Neural cell (in vitro differentiated cells): ENCODE results near the gene EIF4H. TPM values are rescaled to one million over a fixed set of nuclear protein-coding genes. Genes with fewer than 3 reads are reported as not detected.

Experiments used
- H2AFZ ChIP-seq: fragments of 200-600, 300-800 bp; sonication (generic), shearing (Covaris generic); 2 replicates; pipeline ENCODE4 v1.6.0; 2014; ENCODE audit warnings: low read depth, mild to moderate bottlenecking, antibody characterized with exemption, low read length, moderate library complexity
- H3F3A ChIP-seq: fragments of 200-600 bp; shearing (Covaris generic); 2 replicates; pipeline ENCODE4 v1.6.1; 2016; ENCODE audit warnings: mild to moderate bottlenecking, moderate library complexity, mixed read lengths, antibody characterized with exemption, low read length; ENCODE audit not compliant: insufficient read depth, poor library complexity, severe bottlenecking
- H3K27ac ChIP-seq: fragments of 200-600, 300-800 bp; sonication (generic), shearing (Covaris generic); 2 replicates; pipeline ENCODE4 v1.5.1; 2014; ENCODE audit warnings: mild to moderate bottlenecking, low read length, moderate library complexity
- H3K27me3 ChIP-seq: fragments of 300-800, 200-600 bp; sonication (generic), shearing (Covaris generic); 2 replicates; pipeline ENCODE4 v1.6.0; 2014; ENCODE audit warnings: mild to moderate bottlenecking, low read depth, low read length, moderate library complexity; ENCODE audit not compliant: insufficient read depth
- H3K36me3 ChIP-seq: fragments of 300-800, 200-600 bp; sonication (generic), shearing (Covaris generic); 2 replicates; pipeline ENCODE4 v1.5.1; 2014; ENCODE audit warnings: mild to moderate bottlenecking, antibody characterized with exemption, low read length, moderate library complexity; ENCODE audit not compliant: insufficient read depth
- H3K4me2 ChIP-seq: fragments of 300-800, 200-600 bp; sonication (generic), shearing (Covaris generic); 2 replicates; pipeline ENCODE4 v1.6.0; 2014; ENCODE audit warnings: mild to moderate bottlenecking, low read length
- H3K4me3 ChIP-seq: fragments of 300-800, 200-600 bp; sonication (generic), shearing (Covaris generic); 2 replicates; pipeline ENCODE4 v1.5.1; 2014; ENCODE audit warnings: mild to moderate bottlenecking, low read length, moderate library complexity
- H3K79me2 ChIP-seq: fragments of 200-600 bp; shearing (Covaris generic); replicated peaks from 2 replicates; pipeline ENCODE4 v1.6.0; 2014; ENCODE audit warnings: mild to moderate bottlenecking, low read length, moderate library complexity; ENCODE audit not compliant: insufficient read depth
- H3K9ac ChIP-seq: fragments of 300-800, 200-600 bp; sonication (generic), shearing (Covaris generic); 2 replicates; pipeline ENCODE4 v1.6.1; 2016; ENCODE audit warnings: mild to moderate bottlenecking, low read length, mixed read lengths
- H3K9me2 ChIP-seq: fragments of 200-600 bp; shearing (Covaris generic); 2 replicates; pipeline ENCODE4 v1.6.1; 2016; ENCODE audit warnings: mild to moderate bottlenecking, low read length, mixed read lengths; ENCODE audit not compliant: insufficient read depth
- H3K9me3 ChIP-seq: fragments of 200-600, 300-800 bp; sonication (generic), shearing (Covaris generic); 2 replicates; pipeline ENCODE4 v1.6.1; 2016; ENCODE audit warnings: mild to moderate bottlenecking, mixed run types, low read length, moderate library complexity, mixed read lengths
- H4K20me1 ChIP-seq: fragments of 200-600 bp; shearing (Covaris generic); 2 replicates; pipeline ENCODE4 v1.6.1; 2016; ENCODE audit warnings: mild to moderate bottlenecking, mixed run types; ENCODE audit not compliant: insufficient read depth
- CTCF ChIP-seq: fragments of 450-650 bp; IDR thresholded peaks from 2 replicates; pipeline ENCODE4 v1.5.1; 2014; ENCODE audit warnings: antibody characterized with exemption, mild to moderate bottlenecking, moderate library complexity; ENCODE audit not compliant: poor library complexity, severe bottlenecking
- EP300 ChIP-seq: fragments of 450-650 bp; conservative IDR thresholded peaks from 2 replicates; pipeline ENCODE4 v1.6.1; 2014; ENCODE audit warnings: antibody characterized with exemption, mild to moderate bottlenecking, moderate library complexity; ENCODE audit not compliant: poor library complexity, severe bottlenecking
- EZH2 ChIP-seq: fragments of 200-600, 300-800 bp; shearing (Covaris generic), sonication (generic); IDR thresholded peaks from 2 replicates; pipeline ENCODE4 v1.6.1; 2014; ENCODE audit warnings: antibody characterized with exemption, low read length, borderline replicate concordance, mild to moderate bottlenecking; ENCODE audit not compliant: insufficient read depth, poor library complexity, severe bottlenecking
- MXI1 ChIP-seq: fragments of 450-650 bp; conservative IDR thresholded peaks from 2 replicates; pipeline ENCODE4 v1.6.1; 2014; ENCODE audit warnings: antibody characterized with exemption, mild to moderate bottlenecking; ENCODE audit not compliant: poor library complexity, severe bottlenecking
- POLR2AphosphoS5 ChIP-seq: IDR thresholded peaks from 2 replicates; pipeline ENCODE4 v1.6.1; 2012
- RAD21 ChIP-seq: fragments of 450-650 bp; conservative IDR thresholded peaks from 2 replicates; pipeline ENCODE4 v1.6.1; 2014; ENCODE audit warnings: antibody characterized with exemption, mild to moderate bottlenecking, moderate library complexity
- REST ChIP-seq: IDR thresholded peaks from 2 replicates; pipeline ENCODE4 v1.6.1; 2012; ENCODE audit warnings: borderline replicate concordance
- SMC3 ChIP-seq: fragments of 450-650 bp; conservative IDR thresholded peaks from 2 replicates; pipeline ENCODE4 v1.6.1; 2014; ENCODE audit warnings: antibody characterized with exemption, mild to moderate bottlenecking, moderate library complexity; ENCODE audit not compliant: poor library complexity
- TAF1 ChIP-seq: IDR thresholded peaks from 2 replicates; pipeline ENCODE4 v1.6.1; 2012; ENCODE audit warnings: low read depth
- polyA plus RNA-seq: library from polyadenylated mRNA; depleted of rRNA; stranded (reverse); fragments of >200 nt; gene quantifications from 2 replicates; pipeline ENCODE4 v1.2.3, GENCODE V29; 2014

EIF4H gene
- polyA plus RNA-seq, 1 donor from 2014 or later = 170 TPM

GRCh38 chr7:74220229-74220628 is 46.1 kb downstream of the EIF4H start:
- H3K4me3 ChIP-seq = no peak overlapping the region
- no peaks in the 10 kb centered on the region for H3K27me3 ChIP-seq
- H2AFZ ChIP-seq = no peak overlapping the region
- TF ChIP-seq TAF1 (no peak), REST (no peak), CTCF (no peak), SMC3 (no peak), POLR2AphosphoS5 (no peak), EZH2 (no peak), MXI1 (no peak), RAD21 (no peak), EP300 (no peak)
- H3K4me2 ChIP-seq = no peak overlapping the region
- no peaks in the 10 kb centered on the region for H3F3A ChIP-seq
- H3K27ac ChIP-seq = no peak overlapping the region
- no peaks in the 10 kb centered on the region for H3K79me2 ChIP-seq
- no peaks in the 10 kb centered on the region for H4K20me1 ChIP-seq
- H3K36me3 ChIP-seq = no peaks in the 10 kb centered on the region
- no peak overlapping the region for H3K9ac ChIP-seq
- no peaks in the 10 kb centered on the region for H3K9me3 ChIP-seq
- no peaks in the 10 kb centered on the region for H3K9me2 ChIP-seq

- TF ChIP-seq MXI1 (no peak), EP300 (no peak), RAD21 (no peak), REST (no peak), EZH2 (no peak), POLR2AphosphoS5 (no peak), SMC3 (no peak), CTCF (no peak), TAF1 (no peak)
- H4K20me1 ChIP-seq = no peaks in the 10 kb centered on the region
- H3K4me3 ChIP-seq = no peak overlapping the region
- H3K9me2 ChIP-seq = no peaks in the 10 kb centered on the region
- no peak overlapping the region for H3K9ac ChIP-seq
- H3K27me3 ChIP-seq = no peaks in the 10 kb centered on the region
- no peaks in the 10 kb centered on the region for H3K9me3 ChIP-seq
- no peak overlapping the region for H3K4me2 ChIP-seq
- H3K79me2 ChIP-seq = no peaks in the 10 kb centered on the region
- H3F3A ChIP-seq = no peaks in the 10 kb centered on the region
- H3K36me3 ChIP-seq = no peaks in the 10 kb centered on the region
- H2AFZ ChIP-seq = no peak overlapping the region
- no peak overlapping the region for H3K27ac ChIP-seq
Measured at GRCh38 chr7:74221713-74222112, 47.6 kb downstream of the EIF4H start.
